Stimulated activated CD4-positive, alpha-beta T cell treated with anti-CD3 and anti-CD28 coated beads, TNF-alpha, amount 100 ng/mL, for 1 hour (primary cell): ENCODE measurements around the gene WDR83.
"Not testable (repeated sequence)": the region's sequence is repeated elsewhere in the genome, so short reads cannot be mapped to it uniquely, and the experiment has no call there.

Experiments used
- DNase-seq, 3 donors: peaks; one replicate each; pipeline ENCODE4 v3.0.0-alpha.2; 2020; ENCODE audit warnings: low read depth in 3 of 3, low spot score in 1 of 3

The WDR83 gene

GRCh38 chr19:12666265-12667048 lies at the start of gene WDR83, which contains the start of gene MAN2B1:
Gene WDR83 (plus strand): TSS chr19:12666807. CDS start chr19:12669791, 2,984 bp downstream.
Gene MAN2B1 (minus strand): TSS chr19:12666742. CDS start chr19:12666701, 41 bp downstream.
- DNase-seq = peak; percentile 45 to 79 (median 58)

GRCh38 chr19:12617646-12618045 lies 49.0 kb upstream of the WDR83 start:
- no peak for DNase-seq

DNA sequence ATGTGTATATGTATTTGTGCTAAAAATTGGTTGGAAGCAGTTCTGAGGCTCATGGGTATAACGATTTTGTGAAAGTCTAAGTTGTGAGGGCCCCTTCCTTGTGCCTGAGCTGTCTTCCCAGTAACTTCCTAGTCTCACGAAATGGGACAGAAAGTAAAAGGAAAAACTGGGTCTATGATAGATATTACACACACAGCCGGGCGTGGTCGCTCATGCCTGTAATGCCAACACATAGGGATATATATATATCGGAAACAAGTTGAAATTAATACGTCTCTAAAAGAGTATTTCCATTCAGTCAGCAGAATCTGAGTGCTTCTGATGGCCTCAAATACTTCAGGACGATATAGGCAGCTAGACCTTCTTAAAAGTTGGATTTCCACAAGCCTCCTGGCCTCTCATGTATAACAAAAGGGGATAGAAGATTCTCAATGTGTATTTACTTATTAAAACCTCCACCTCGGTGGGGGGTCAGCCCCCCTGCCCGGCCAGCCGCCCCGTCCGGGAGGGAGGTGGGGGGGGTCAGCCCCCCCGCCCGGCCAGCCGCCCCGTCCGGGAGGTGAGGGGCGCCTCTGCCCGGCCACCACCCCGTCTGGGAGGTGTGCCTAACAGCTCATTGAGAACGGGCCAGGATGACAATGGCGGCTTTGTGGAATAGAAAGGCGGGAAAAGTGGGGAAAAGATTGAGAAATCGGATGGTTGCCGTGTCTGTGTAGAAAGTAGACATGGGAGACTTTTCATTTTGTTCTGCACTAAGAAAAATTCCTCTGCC lies 45.2 kb upstream of the WDR83 start:
- not testable (repeated sequence) for DNase-seq

DNA sequence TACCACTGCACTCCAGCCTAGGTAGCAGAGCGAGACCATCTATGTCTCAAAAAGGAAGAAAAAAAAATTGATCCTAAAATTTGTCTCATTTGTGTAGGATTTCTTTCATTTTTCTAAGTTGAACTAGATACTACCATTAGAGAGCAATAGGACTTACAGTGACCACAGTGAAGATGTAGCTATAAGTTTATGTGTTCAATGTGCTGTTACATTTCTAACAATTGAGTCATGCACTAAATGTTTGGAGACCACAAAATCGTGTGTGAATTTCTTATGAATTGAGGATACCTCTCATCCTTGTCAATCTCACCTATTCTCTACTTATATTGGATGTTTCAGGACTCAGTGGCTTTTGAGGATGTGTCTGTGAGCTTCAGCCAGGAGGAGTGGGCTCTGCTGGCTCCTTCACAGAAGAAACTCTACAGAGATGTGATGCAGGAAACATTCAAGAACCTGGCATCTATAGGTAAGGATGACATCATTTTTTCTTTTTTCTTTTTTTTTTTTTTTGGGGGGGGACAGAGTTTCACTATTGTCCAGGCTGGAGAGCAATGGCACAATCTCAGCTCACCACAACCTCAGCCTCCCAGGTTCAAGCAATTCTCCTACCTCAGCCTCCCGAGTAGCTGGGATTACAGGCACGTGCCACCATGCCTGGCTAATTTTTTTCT lies 43.1 kb upstream of the WDR83 start:
- DNase-seq = no peak

- DNase-seq = no peak
Measured at GRCh38 chr19:12626958-12627357, 39.6 kb upstream of the WDR83 start.

GRCh38 chr19:12628040-12629022 lies 38.3 kb upstream of the WDR83 start:
- no peak for DNase-seq

DNA sequence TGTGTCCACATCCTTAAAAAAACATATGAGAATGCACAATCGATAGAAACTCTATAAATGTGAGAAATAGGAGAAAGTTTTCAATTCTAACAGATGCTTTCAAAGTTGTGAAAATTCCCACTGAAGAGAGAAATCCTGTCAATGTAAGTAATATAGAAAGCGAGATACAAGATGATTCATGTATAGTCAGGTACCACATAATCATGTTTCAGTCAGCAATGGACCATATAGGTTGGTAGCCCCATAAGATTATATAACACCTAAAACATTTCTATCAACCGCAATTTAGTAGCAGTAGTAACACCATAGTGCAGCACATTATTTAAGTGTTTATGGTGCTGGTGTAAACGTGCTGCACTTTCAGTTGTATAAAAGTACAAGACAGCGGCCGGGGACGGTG lies 37.4 kb upstream of the WDR83 start:
- DNase-seq = no peak

GRCh38 chr19:12636631-12637030 lies 30.0 kb upstream of the WDR83 start:
- no peak for DNase-seq

GRCh38 chr19:12638611-12639182 lies 27.9 kb upstream of the WDR83 start:
- no peak for DNase-seq

DNA sequence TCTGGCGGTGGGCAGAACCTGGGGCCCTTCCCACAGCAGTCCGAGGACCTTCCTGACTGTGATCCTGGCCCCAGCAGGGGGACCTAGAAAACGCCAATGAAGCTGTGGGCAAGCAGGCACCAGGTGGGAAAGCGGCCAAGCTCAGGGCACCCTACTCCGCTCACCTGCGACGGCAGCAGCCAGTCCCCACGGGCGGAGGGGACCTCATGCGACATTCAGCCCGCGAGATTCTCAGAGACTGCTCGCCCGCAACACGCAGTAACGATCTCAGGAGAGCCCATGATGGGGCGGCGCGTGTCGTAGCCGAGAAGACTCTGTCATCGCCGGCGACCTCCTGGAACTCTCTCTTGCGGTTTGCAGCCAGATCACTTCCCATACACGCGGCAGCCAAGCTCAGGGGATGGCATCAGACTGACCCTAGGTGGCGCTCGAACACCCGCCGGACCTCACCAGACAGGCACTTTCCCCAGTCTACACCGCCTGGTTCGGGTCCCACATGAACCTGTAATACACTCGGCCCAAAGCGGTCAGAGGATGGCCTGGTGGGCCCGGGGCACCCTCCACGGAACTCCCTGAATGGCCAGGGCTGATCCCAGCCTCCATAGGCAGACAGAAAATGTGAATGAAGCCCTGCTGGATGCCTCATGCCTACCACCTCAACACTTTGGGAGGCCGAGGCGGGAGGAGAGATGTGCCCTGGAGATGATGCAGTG lies 26.6 kb upstream of the WDR83 start:
- peak; percentile 61 to 78 (median 63) for DNase-seq

- DNase-seq = no peak
Measured at GRCh38 chr19:12641456-12641855, 25.2 kb upstream of the WDR83 start.

- DNase-seq = no peak
Measured at GRCh38 chr19:12642506-12642905, 24.1 kb upstream of the WDR83 start.

- not testable (repeated sequence) for DNase-seq
Measured at GRCh38 chr19:12643716-12644115, 22.9 kb upstream of the WDR83 start.

GRCh38 chr19:12646551-12646950 lies 20.1 kb upstream of the WDR83 start:
- no peak for DNase-seq

- DNase-seq = no peak
Measured at GRCh38 chr19:12647047-12647446, 19.6 kb upstream of the WDR83 start.

- no peak for DNase-seq
Measured at GRCh38 chr19:12647490-12648071, 19.0 kb upstream of the WDR83 start.

DNA sequence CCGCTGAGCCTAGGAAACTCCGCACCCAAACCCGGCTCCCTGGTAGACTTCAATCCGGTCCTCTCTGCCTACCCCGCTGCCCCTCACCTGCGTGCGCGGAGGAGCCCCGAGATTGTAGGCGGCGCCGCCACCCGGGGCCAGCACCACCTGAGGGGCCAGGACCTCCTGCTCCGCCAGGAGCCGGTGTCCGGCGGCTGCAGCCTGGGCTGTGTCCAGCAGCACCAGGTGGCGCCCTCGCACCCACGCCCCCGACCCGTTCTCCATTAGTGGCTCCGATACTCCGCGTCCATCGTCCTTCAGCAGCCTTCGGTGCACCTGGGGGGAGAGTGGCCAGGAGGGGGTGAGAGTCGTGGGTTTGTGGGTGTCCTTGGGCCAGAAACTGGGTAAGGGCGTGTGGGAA lies 18.5 kb upstream of the WDR83 start:
- no peak for DNase-seq

- DNase-seq = no peak
Measured at GRCh38 chr19:12649941-12650340, 16.7 kb upstream of the WDR83 start.

- no peak for DNase-seq
Measured at GRCh38 chr19:12652219-12652618, 14.4 kb upstream of the WDR83 start.
